Superior temporal gyrus (tissue), 1 donor: ENCODE measurements around the gene KCNQ4.
A peak's percentile ranks its signal among the peaks of the same experiment; 100 is the strongest.

Source experiments
- DNase-seq: peaks from one replicate; pipeline ENCODE4 v3.0.0-alpha.2; 2016; ENCODE audit errors: extremely low spot score

Gene KCNQ4

GRCh38 chr1:40861224-40862003 is 77.8 kb downstream of the KCNQ4 start:
- DNase-seq, result no peak

- peak; percentile 94 for DNase-seq
Measured at GRCh38 chr1:40862008-40862863, 78.6 kb downstream of the KCNQ4 start, which contains the start of gene CITED4. Gene CITED4, minus strand, starts transcription at chr1:40862363. Its CDS starts 236 bp downstream, at chr1:40862127.

- DNase-seq, result no peak
Measured at GRCh38 chr1:40868051-40868723, 84.6 kb downstream of the KCNQ4 start.

GRCh38 chr1:40870135-40870728 is 86.6 kb downstream of the KCNQ4 start:
- no peak for DNase-seq

- no peak for DNase-seq
Measured at GRCh38 chr1:40872276-40872675, 88.7 kb downstream of the KCNQ4 start.

- no peak for DNase-seq
Measured at GRCh38 chr1:40873863-40874472, 90.4 kb downstream of the KCNQ4 start.

GRCh38 chr1:40876436-40876761 is 92.8 kb downstream of the KCNQ4 start:
- DNase-seq, result no peak

GRCh38 chr1:40876891-40877290 is 93.3 kb downstream of the KCNQ4 start:
- DNase-seq, result no peak

- no peak for DNase-seq
Measured at GRCh38 chr1:40877698-40878097, 94.1 kb downstream of the KCNQ4 start.

- no peak for DNase-seq
Measured at GRCh38 chr1:40878906-40879305, 95.3 kb downstream of the KCNQ4 start.

GRCh38 chr1:40879482-40880175 is 96.0 kb downstream of the KCNQ4 start:
- DNase-seq, result no peak

- DNase-seq, result no peak
Measured at GRCh38 chr1:40880813-40881549, 97.4 kb downstream of the KCNQ4 start.

- no peak for DNase-seq
Measured at GRCh38 chr1:40884055-40884795, 100.6 kb downstream of the KCNQ4 start.

- DNase-seq, result no peak
Measured at GRCh38 chr1:40886318-40887011, 102.9 kb downstream of the KCNQ4 start.

- no peak for DNase-seq
Measured at GRCh38 chr1:40887012-40887378, 103.4 kb downstream of the KCNQ4 start.

- DNase-seq, result no peak
Measured at GRCh38 chr1:40887652-40888051, 104.1 kb downstream of the KCNQ4 start.
